IPS-11a (cell line): ENCODE measurements around the gene PAQR6.
A peak's percentile ranks its signal among the peaks of the same experiment; 100 is the strongest.

ENCODE experiments used
- H3K4me3 ChIP-seq: one replicate; pipeline ENCODE4 v1.5.1; 2013; ENCODE audit warnings: low read depth, low read length, control low read depth

Gene PAQR6

GRCh38 chr1:156247460-156248322, at the start of gene PAQR6:
TSS of gene PAQR6 (minus strand) at chr1:156248056. CDS start at chr1:156246731, 1,325 bp downstream.
- no peak within 1 kb of the TSS for H3K4me3 ChIP-seq

GRCh38 chr1:156295391-156295947, 47.6 kb upstream of the PAQR6 start, which contains the start of gene GLMP:
TSS of gene GLMP (minus strand) at chr1:156295679. CDS start at chr1:156295645, 34 bp downstream.
- peak within 1 kb of the TSS; percentile 56 for H3K4me3 ChIP-seq

GRCh38 chr1:156293895-156294294, 46.0 kb upstream of the PAQR6 start:
- no peak overlapping the region for H3K4me3 ChIP-seq

- H3K4me3 ChIP-seq = no peak overlapping the region
Observed at GRCh38 chr1:156293098-156293434, 45.2 kb upstream of the PAQR6 start.

- H3K4me3 ChIP-seq = peak overlapping the region; percentile 24
Observed at GRCh38 chr1:156291226-156292061, 43.6 kb upstream of the PAQR6 start.

- no peak overlapping the region for H3K4me3 ChIP-seq
Observed at GRCh38 chr1:156289857-156290256, 42.0 kb upstream of the PAQR6 start.

GRCh38 chr1:156286061-156286460, 38.2 kb upstream of the PAQR6 start:
- no peak overlapping the region for H3K4me3 ChIP-seq

- no peak overlapping the region for H3K4me3 ChIP-seq
Observed at GRCh38 chr1:156285437-156285836, 37.6 kb upstream of the PAQR6 start.

GRCh38 chr1:156284757-156285156, 36.9 kb upstream of the PAQR6 start:
- H3K4me3 ChIP-seq = no peak overlapping the region

- peak within 1 kb of the TSS; percentile 88 for H3K4me3 ChIP-seq
Observed at GRCh38 chr1:156284112-156284511, 36.3 kb upstream of the PAQR6 start, which contains the start of gene TMEM79. TSS of gene TMEM79 (plus strand) at chr1:156284325. CDS start at chr1:156285227, 902 bp downstream.

GRCh38 chr1:156283521-156283920, 35.7 kb upstream of the PAQR6 start:
- peak overlapping the region; percentile 88 for H3K4me3 ChIP-seq

GRCh38 chr1:156282479-156283222, 34.8 kb upstream of the PAQR6 start, which contains the start of gene SMG5:
TSS of gene SMG5 (minus strand) at chr1:156282825. CDS start at chr1:156282680, 145 bp downstream.
- H3K4me3 ChIP-seq = peak within 1 kb of the TSS; percentile 88

GRCh38 chr1:156281693-156282478, 34.0 kb upstream of the PAQR6 start:
- H3K4me3 ChIP-seq = peak overlapping the region; percentile 88

GRCh38 chr1:156281281-156281680, 33.4 kb upstream of the PAQR6 start:
- peak overlapping the region; percentile 88 for H3K4me3 ChIP-seq

GRCh38 chr1:156279837-156280236, 32.0 kb upstream of the PAQR6 start:
- no peak overlapping the region for H3K4me3 ChIP-seq

- H3K4me3 ChIP-seq = no peak overlapping the region
Observed at GRCh38 chr1:156276966-156277381, 29.1 kb upstream of the PAQR6 start.

GRCh38 chr1:156276532-156276931, 28.7 kb upstream of the PAQR6 start:
- H3K4me3 ChIP-seq = no peak overlapping the region

- H3K4me3 ChIP-seq = no peak overlapping the region
Observed at GRCh38 chr1:156270314-156270713, 22.5 kb upstream of the PAQR6 start.

- H3K4me3 ChIP-seq = no peak overlapping the region
Observed at GRCh38 chr1:156268336-156268735, 20.5 kb upstream of the PAQR6 start.

GRCh38 chr1:156266051-156266450, 18.2 kb upstream of the PAQR6 start:
- no peak overlapping the region for H3K4me3 ChIP-seq
